GM19455 (cell line): ENCODE data around the gene NT5C2.
A peak's percentile ranks its signal among the peaks of the same experiment; 100 is the strongest.

ENCODE experiments used
- ATAC-seq: cut with Tn5 transposase; IDR thresholded peaks from one replicate; pipeline ENCODE4 v1.9.1; 2021; ENCODE audit not compliant: unreplicated experiment

NT5C2 gene

GRCh38 chr10:103125323-103126267 lies 67.5 kb downstream of the NT5C2 start:
- peak; percentile 88 for ATAC-seq

GRCh38 chr10:103124420-103125096 lies 68.5 kb downstream of the NT5C2 start:
- ATAC-seq: no peak

- ATAC-seq: no peak
These were observed 69.6 kb downstream of the NT5C2 start for GRCh38 chr10:103123282-103124024.

GRCh38 chr10:103120977-103121735 lies 71.9 kb downstream of the NT5C2 start:
- no peak for ATAC-seq

- no peak for ATAC-seq
These were observed 72.5 kb downstream of the NT5C2 start for GRCh38 chr10:103120546-103120945.

- no peak for ATAC-seq
These were observed 75.8 kb downstream of the NT5C2 start for GRCh38 chr10:103117247-103117646.

GRCh38 chr10:103114876-103115275 lies 78.2 kb downstream of the NT5C2 start:
- ATAC-seq: no peak

GRCh38 chr10:103111918-103112877 lies 80.9 kb downstream of the NT5C2 start:
- no peak for ATAC-seq

- ATAC-seq: peak; percentile 69
These were observed 81.8 kb downstream of the NT5C2 start for GRCh38 chr10:103111031-103111917.

GRCh38 chr10:103110407-103110806 lies 82.7 kb downstream of the NT5C2 start:
- ATAC-seq: no peak

GRCh38 chr10:103109821-103110220 lies 83.3 kb downstream of the NT5C2 start:
- ATAC-seq: no peak

GRCh38 chr10:103106539-103106938 lies 86.5 kb downstream of the NT5C2 start:
- no peak for ATAC-seq

GRCh38 chr10:103105462-103105861 lies 87.6 kb downstream of the NT5C2 start:
- no peak for ATAC-seq

- no peak for ATAC-seq
These were observed 88.4 kb downstream of the NT5C2 start for GRCh38 chr10:103104721-103105120.

GRCh38 chr10:103103989-103104388 lies 89.1 kb downstream of the NT5C2 start:
- ATAC-seq: no peak

GRCh38 chr10:103102195-103102594 lies 90.9 kb downstream of the NT5C2 start:
- ATAC-seq: no peak

- ATAC-seq: no peak
These were observed 92.5 kb downstream of the NT5C2 start for GRCh38 chr10:103100620-103101019.

- ATAC-seq: no peak
These were observed 94.8 kb downstream of the NT5C2 start for GRCh38 chr10:103098240-103098639.

GRCh38 chr10:103096130-103096529 lies 96.9 kb downstream of the NT5C2 start:
- no peak for ATAC-seq
